GM18909 (cell line): Measurements from ENCODE around the gene UPK1A.
"Not testable (repeated sequence)": the region's sequence is repeated elsewhere in the genome, so short reads cannot be mapped to it uniquely, and the experiment has no call there.

Source experiments
- ATAC-seq: cut with Tn5 transposase; IDR thresholded peaks from one replicate; pipeline ENCODE4 v1.9.1; 2021; ENCODE audit warnings: mild to moderate bottlenecking; ENCODE audit not compliant: unreplicated experiment, poor library complexity

Gene UPK1A

DNA sequence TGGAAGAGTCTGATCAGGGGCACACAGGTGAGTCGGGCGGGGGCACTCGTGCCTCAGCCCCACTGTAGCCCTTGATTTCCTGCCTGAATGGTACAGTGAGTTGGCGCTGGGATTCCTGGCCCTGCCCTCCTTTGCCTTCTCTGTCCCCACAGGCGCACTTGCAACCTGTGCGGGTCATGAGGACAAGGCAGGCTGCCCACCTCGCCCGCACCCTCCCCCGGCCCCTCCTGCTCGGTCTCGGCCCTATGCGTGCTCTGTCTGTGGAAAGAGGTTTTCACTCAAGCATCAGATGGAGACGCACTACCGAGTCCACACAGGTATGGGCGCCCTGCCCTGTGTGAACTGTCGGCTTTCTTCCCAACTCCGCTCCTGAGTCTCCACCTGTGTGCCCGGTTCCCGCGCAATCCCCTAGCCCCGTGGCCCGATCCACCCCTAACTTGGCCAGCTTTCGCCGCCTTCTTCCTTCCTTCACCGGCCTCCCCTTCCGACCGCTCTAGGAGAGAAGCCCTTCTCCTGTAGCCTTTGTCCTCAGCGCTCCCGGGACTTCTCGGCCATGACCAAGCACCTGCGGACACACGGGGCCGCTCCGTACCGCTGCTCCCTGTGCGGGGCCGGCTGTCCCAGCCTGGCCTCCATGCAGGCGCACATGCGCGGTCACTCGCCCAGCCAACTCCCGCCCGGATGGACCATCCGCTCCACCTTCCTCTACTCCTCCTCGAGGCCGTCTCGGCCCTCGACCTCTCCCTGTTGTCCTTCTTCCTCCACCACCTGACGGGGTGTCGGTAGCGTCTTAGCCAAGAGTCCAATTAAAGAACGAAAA, 49.9 kb downstream of the UPK1A start:
- ATAC-seq, result peak; percentile 5

DNA sequence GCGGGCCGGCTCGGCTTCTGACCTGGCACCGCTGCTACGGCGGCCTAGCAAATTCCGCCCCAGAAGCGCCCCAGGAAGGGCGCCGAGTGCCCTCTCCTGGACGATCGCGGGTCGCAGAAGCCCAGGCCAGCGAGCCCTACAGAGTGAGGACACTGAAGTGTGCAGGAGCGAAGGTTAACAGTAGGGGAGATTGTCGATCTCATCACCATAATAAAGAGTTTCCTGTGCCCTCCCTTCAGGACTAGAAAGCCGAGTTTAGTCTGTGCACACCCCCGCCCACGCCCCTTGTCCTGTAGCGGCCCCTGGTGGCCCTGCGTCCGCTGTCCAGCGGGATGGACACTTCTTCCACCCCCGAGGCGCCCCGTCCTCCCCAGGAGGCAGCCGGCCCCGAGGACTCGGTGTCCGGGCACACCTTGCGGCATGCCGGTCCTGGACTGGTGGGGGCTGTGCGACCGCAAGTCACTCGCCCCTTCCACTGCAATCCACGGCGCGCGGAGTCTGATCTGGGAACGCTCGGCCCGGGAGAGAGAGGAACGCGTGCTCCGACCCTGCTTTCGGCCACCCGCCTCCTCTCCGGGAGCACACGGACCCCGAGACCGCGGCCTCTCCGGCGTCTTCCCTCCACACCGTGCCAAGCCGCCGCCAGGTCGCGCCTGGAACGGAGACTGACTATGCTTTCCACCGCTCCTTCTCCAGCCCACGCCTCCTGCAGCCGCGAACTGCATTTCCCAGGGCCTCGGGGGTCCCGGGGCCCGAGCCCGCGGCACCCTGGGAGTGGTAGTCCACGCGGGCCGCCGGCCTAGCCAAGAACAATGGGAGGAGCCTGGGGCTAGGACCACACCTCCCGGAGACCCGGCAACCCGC, 50.7 kb downstream of the UPK1A start:
- ATAC-seq, result peak; percentile 59

GRCh38 chr19:35717665-35718344, 51.5 kb downstream of the UPK1A start, which contains the start of gene KMT2B:
Gene KMT2B, plus strand, starts transcription at chr19:35718003. Its CDS starts 16 bp downstream, at chr19:35718019.
- ATAC-seq, result peak; percentile 51

- ATAC-seq, result peak; percentile 2
Measured at GRCh38 chr19:35718345-35719041, 52.2 kb downstream of the UPK1A start.

DNA sequence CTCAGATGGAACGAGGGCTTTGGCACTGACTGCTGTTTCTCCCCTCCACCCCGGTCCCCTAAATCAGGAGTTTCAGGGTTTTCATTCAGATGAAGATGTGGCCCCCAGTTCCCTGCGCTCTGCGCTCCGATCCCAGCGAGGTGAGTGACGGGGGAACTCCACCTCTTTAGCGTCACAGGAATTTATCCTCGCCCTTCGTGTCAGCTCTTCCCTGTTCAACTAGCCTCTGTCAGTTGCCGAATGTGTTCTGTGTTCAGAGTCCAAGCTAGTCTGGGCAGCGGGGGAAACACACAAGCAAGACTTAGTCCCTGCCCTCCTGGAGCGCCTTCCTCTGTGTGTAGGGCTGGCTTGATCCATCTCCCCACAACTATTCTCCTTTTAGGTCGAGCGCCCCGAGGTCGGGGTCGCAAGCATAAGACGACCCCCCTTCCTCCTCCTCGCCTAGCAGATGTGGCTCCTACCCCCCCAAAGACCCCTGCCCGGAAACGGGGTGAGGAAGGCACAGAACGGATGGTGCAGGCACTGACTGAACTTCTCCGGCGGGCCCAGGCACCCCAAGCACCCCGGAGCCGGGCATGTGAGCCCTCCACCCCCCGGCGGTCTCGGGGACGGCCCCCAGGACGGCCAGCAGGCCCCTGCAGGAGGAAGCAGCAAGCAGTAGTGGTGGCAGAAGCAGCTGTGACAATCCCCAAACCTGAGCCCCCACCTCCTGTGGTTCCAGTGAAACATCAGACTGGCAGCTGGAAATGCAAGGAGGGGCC, 53.3 kb downstream of the UPK1A start:
- no peak for ATAC-seq

GRCh38 chr19:35720163-35720524, 53.8 kb downstream of the UPK1A start:
- ATAC-seq, result no peak

DNA sequence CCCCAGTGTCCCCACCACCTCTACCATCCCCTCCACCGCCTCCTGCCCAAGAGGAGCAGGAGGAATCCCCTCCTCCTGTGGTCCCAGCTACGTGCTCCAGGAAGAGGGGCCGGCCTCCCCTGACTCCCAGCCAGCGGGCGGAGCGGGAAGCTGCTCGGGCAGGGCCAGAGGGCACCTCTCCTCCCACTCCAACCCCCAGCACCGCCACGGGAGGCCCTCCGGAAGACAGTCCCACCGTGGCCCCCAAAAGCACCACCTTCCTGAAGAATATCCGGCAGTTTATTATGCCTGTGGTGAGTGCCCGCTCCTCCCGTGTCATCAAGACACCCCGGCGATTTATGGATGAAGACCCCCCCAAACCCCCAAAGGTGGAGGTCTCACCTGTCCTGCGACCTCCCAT, 54.3 kb downstream of the UPK1A start:
- no peak for ATAC-seq

GRCh38 chr19:35721374-35721773, 55.1 kb downstream of the UPK1A start:
- ATAC-seq, result no peak

DNA sequence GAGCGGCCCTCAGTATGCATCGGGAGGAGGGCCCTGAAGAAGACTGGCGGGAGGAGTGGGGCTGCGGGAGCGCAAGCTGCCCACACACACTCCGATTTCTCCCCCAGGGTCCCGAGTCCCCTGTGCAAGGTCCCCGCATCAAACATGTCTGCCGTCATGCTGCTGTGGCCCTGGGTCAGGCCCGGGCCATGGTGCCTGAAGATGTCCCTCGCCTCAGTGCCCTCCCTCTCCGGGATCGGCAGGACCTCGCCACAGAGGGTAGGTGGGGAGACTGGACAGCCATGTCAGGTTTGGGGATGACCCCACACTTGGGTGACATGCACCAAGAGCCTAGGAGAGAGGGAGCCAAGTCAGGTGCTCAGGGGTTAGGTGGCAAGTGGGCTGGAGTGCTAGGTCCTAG, 56.1 kb downstream of the UPK1A start:
- no peak for ATAC-seq

DNA sequence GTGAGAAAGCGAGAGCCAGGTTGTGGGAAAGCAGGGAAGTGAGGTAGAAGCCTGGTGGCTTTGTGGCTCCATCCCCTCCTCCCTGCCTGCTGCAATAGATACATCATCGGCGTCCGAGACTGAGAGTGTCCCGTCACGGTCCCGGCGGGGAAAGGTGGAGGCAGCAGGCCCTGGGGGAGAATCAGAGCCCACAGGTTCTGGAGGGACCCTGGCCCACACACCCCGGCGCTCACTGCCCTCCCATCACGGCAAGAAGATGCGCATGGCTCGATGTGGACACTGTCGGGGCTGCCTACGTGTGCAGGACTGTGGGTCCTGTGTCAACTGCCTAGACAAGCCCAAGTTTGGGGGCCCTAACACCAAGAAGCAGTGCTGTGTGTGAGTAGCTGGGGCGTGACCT, 56.6 kb downstream of the UPK1A start:
- no peak for ATAC-seq

DNA sequence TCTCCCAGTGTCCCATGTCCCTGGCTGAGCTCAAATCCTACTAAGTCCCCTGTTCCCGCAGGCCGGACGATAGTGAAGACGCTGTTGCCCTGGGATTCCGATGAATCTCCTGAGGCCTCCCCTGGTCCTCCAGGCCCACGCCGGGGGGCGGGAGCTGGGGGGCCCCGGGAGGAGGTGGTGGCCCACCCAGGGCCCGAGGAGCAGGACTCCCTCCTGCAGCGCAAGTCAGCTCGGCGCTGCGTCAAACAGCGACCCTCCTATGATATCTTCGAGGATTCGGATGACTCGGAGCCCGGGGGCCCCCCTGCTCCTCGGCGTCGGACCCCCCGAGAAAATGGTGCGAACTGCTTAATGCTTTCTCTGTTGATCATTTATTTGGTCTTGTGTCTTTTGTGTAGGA, 57.4 kb downstream of the UPK1A start:
- ATAC-seq, result no peak

GRCh38 chr19:35724132-35724531, 57.8 kb downstream of the UPK1A start:
- ATAC-seq, result not testable (repeated sequence)

- ATAC-seq, result no peak
Measured at GRCh38 chr19:35724560-35724959, 58.2 kb downstream of the UPK1A start.

DNA sequence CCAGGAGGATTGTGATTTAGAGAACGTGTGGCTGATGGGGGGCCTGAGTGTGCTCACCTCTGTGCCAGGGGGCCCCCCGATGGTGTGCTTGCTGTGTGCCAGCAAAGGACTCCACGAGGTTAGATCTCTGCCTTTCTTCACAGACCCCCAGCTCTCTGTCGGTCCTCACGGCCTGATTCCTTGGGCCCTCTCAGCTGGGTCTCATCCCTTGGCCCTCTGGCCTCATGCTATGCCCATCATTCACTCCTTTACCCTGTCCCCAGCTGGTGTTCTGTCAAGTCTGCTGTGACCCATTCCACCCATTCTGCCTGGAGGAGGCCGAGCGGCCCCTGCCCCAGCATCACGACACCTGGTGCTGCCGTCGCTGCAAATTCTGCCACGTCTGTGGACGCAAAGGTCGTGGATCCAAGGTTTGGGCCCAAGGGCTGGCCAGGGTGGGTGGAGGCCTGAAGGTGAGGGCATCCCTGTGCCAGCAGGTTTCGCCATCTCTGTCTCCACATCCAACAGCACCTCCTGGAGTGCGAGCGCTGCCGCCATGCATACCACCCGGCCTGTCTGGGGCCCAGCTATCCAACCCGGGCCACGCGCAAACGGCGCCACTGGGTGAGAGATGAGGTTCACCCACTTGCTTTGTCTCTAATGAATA, 59.0 kb downstream of the UPK1A start:
- ATAC-seq, result no peak

DNA sequence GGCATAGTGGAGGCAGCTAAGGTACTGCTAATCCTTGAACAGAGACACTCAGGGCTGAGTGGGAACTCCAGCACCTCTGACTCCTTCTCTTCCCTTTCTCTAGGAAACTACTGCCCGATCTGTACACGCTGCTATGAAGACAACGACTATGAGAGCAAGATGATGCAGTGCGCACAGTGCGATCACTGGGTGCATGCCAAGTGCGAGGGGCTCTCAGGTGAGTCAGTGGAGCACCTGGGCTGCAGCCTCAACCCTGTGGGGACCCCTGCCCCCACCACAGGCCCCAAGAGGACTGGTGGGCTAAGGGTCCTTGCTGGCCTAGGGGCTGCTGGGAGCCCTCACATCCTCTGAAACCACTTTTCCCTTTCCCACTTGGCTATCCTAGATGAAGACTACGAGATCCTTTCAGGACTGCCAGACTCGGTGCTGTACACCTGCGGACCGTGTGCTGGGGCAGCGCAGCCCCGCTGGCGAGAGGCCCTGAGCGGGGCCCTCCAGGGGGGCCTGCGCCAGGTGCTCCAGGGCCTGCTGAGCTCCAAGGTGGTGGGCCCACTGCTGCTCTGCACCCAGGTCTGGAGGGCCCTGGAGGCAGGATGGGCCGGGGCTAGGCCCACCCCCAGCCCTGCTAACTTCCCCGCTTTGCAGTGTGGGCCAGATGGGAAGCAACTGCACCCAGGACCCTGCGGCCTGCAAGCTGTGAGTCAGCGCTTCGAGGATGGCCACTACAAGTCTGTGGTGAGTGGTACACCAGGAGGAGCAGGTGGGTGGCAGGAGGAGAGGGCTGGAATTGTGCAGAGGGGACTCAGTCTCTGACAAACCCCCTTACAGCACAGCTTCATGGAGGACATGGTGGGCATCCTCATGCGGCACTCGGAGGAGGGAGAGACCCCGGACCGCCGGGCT, 61.0 kb downstream of the UPK1A start:
- no peak for ATAC-seq
